NCI-H526 treated with DMSO at 0.1 percent for 48 hours (cell line): Measurements from ENCODE around the gene LHX4.

ENCODE experiments used
- DNase-seq: peaks from one replicate; lab custom pipeline; 2025; lab: John Stamatoyannopoulos, UW

The LHX4 gene

DNA sequence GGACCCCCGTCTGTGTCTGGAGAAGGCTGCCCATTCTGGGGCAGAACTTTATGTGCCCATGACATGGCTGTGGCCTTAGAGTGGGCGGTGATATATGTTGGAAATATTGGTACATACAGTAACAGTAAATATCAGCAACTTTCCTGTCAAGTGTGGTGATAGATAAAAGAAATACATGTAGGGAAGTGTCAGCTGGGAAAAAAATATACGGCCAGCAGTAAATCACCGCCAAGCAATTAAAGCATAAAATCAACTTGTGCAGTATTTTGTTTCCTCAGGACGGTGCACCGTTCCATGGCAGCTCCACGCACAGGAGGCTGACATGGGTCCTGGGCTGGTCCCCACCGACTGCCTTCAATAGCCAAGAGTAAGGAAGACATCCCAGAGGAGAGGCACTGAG is 27.4 kb downstream of the LHX4 start:
- no peak for DNase-seq

DNA sequence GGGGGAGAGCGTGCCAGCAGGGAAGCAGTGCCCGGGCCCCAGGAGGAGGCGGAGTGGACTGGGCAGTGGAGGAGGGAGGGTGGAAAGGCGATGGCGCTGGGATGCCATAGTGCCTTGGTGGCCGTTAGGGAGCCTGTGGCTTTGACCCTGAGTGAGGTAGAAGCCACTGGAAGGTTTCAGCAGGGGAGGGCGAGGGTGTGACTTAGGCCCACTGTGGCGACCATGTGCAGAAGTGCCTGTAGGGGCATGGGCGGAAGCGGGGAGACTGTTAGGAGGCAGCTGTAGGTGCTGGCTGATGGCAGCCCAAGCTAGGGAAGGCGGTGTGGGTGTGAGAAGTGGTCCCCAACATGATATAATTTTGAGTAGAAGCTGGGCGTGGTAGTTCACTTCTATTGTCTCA is 28.2 kb downstream of the LHX4 start:
- no peak for DNase-seq

DNA sequence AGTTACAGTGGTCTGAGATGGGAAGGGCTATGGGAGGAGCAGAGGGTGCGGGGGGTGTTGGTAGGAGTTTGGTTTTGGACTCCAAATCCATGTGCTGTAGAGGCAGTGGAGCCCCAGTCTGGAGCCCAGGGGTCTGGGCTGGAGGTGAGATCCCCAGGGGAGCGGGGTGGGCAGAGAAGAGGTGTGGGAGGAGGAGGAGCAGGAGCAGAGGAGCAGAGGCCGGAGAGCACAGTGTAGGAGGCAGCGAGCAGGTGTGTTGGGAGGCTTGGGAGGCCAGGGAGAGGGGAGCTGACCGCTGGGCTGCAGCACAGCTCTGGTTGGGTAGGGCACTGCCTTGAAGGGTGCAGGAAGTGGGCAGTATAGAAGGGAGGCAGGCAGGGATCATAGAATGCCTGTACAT is 28.9 kb downstream of the LHX4 start:
- DNase-seq, result no peak

DNA sequence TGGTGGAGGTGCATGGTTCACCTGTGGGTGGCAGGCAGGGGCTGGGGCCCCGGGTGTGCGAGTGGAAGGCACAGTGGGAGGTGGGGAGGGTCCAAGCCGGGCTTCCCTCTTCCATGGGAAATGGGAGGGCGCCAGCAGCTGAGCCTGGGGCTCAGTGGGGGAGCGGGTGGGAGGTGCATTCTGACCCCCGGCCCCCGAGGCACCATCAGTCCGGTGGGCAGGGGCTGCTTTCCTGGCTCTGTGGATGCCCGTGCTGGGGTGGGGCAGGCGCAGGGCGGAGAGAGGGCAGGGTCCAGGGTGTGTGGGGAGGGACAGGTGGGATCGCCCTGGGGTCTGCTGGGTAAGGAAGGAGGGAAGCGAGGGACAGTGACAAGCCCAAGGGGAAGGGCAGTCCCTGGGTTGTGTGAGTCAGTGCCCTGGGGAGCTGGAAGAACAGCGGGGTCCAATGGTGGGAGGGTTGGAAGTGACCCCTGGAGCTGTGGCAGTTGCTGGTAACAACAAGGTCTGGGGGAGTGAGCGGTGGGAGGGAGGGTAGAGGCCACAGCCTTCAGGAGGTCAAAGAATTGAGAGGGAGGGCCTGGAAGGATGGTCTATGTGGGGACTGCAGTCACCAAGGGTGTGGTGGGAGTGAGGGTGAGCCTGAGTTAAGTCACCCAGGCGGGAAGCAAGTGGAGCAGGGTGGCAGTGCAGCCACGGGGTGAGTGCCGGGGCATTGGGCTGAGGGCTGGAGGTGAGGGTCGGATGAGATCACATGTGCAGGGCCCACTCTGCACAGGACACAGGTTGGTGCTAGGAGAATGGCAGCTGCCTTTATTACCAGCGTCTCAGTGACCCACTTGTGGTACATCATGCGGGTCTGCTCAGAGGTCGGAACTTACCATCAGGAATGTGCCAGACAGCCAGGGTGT is 29.6 kb downstream of the LHX4 start:
- no peak for DNase-seq

DNA sequence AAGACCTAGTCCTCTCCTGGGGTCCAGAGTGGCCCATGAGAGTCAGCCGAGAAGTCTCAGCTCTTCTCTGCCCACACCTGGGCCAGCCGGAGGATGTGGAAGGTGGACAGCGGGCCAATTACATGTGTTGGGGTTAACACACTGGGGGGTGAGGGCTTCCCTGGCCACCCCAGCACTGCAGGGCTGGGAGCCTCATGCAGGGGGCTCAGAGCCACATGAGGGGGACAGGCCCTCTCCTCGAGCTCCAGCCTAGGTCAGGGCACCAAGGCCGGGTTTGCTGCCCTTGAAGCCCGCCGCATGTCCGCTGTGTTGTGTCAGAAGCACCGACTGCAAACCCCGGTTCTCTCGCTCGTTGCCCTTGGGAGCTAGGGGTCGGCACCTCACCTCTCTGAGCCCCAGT is 30.5 kb downstream of the LHX4 start:
- no peak for DNase-seq

DNA sequence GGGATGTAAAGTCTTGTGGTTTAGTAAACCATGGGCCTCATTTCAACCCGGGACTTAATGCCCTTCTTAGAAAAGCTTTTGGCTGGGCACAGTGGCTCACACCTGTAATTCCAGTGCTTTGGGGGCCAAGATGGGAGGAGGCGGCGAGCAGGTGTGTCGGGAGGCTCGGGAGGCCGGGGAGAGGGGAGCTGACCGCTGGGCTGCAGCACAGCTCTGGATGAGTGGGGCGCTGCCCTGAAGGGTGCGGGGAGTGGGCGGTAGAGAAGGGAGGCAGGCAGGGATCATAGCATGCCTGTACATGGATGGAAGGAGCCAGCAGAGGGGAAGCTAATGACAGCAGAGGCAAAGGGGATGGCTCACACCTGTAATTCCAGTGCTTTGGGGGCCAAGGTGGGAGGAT is 31.0 kb downstream of the LHX4 start:
- DNase-seq, result no peak

DNA sequence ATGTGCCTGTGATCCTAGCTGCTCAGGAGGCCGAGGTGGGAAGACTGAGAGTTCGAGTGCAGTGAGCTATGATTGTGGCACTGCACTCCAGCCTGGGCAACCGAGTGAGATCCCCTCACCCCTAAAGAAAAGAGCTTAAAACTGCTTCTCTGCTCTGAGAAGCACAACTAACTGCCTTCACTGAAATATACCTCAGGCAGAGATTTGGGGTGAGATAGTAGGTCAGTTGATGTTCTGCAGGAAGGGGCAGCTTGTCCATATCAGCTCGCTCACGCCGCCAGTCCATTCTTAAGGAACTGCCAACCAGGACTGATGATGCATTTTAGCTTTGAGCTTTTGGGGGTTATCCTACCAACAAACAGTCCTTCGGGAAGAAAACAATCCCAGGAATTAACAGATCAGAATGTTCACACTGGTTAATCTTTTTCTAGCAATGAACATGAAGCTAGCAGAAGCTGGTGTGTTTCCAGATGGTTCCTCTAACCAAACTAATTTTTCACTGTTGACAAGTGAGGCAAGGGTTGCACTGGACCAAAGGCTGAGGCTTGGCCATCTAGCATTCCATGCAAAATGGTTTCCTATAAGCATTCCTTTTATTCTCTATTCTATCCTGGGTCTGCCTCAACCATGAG is 31.6 kb downstream of the LHX4 start:
- no peak for DNase-seq

DNA sequence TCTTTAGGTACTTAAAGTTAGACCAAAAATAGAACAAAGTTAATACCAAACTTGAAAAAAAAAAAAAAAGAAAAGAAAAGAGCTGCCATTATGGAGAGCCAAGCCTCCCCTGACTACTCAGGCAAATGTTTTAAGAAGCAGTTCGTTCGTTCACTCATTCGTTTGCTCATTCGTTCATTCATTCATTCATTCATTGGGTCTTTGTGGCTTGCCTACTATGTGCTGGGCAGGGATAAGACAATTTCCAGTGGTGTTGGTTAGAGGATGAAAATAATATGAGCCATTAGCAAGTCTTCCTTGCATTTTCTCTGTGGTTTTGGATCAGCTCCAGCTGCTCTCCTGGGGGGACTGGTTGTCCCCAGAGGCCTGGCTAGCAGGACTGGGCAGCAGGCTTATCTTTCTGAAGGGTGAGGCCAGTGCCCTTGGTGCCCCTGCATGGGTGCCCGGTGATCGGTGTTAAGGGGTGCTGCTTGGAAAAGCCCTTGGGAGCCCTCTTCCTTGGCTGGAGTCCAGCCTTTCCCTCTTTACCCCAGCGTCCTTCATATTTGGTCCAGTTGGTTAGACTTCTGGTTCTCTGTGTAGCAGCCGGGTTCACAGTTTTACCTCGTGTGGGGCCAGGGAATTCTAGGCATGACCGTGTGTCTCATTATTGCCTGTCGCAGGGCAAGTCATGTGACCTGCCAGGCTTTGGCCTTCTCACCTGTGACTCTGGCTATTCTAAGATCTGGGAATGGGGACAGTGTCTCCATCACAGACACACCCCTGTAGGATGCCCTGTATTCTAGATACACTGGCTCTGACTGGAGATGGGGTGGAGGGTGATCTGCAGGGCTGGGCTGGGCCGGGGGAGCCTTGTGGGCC is 32.8 kb downstream of the LHX4 start:
- no peak for DNase-seq

DNA sequence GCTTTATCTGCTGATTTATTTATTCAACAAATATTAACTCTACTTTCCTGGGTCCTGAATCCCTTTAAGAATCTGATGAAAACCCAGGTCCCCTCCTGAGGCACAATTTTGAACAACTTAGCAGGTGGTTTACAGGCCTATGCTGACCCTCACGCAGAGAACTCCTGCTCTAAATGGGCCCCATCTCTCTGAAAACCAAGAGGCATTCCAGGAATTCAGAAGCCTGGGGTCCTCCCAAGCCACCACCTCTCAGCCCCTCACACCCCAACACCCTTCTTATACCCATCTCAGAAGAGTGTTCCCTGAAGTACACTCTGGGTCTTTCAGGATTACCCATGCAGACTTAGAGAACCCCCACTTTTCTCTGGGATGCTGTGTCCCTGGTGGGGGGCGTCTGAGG is 34.5 kb downstream of the LHX4 start:
- DNase-seq, result no peak

DNA sequence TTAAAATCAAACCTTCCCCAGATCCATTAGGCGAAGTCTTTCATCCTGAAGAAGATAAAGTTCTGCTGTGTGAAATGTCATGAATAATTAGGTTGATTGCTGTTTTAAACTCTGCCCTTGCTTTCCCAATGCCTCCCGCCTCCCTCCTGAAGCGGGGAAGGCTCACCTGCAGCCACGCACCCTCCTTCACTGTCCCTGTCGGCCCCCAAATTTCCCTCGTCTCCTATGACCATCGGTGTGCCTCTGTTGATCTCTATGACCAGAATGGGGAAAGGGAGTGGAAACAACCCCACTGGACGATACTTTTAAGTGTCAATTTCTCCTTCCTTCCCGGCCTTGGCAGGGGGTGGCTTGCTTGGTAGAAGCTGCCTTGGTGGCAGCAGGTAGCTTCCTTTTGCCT is 35.1 kb downstream of the LHX4 start:
- DNase-seq, result no peak

DNA sequence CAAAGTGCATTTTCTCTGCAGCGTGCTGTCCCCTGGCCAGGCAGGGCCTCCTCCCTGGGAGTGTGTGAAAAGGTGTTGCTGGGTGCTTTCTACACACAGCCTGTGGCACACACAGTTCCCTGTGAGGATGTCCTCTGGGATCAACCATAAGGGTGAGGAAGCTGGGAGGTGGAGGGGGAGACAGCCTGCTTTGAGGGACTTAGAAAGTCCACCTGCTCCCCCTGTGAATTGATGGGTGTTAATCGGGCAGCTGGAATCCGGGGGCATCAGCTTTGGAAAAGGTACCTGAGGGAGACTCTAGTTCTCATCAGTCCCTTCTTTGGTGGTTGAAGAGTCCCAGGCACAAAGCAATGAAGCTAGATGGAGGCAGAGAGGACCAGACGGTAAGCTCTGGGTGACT is 35.8 kb downstream of the LHX4 start:
- no peak for DNase-seq

DNA sequence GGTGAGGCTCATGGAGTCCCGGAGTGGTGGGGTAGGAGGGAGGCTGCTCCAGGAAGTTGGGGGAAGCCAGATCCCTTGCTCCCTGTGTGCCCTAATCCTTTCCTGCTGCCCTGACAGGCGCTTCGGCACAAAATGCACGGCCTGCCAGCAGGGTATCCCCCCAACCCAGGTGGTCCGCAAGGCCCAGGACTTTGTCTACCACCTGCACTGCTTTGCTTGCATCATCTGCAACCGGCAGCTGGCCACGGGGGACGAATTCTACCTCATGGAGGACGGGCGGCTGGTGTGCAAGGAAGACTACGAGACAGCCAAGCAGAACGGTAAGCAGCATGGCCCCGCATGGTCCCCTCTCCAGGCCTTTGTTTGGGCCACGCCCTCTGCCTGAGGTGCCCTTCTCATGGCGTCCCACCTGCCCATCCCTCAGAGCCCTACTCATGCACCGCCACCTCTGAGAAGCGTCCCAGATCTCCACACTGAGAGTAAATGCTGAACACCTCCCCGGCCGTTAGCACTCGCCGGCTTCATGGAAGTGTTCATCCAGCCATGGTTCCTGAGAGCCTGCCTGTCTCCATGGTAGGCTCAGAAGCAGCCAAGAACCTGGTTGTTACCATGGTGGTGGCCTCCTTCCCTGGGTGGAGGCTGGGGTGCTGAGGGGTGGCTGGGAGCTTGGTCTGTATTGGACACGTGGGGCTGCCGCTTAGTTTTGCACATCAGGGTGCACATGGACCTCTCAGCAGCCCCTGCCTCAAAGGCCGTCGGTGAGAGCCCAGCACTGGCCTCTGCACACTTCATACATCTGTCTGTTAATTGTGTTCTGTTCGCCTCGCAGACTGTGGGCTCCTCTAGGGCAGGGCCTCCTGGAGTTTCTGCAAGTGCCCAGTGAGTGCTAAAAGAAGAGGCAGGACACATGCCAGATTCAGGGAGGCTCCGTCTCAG is 36.5 kb downstream of the LHX4 start:
- no peak for DNase-seq

DNA sequence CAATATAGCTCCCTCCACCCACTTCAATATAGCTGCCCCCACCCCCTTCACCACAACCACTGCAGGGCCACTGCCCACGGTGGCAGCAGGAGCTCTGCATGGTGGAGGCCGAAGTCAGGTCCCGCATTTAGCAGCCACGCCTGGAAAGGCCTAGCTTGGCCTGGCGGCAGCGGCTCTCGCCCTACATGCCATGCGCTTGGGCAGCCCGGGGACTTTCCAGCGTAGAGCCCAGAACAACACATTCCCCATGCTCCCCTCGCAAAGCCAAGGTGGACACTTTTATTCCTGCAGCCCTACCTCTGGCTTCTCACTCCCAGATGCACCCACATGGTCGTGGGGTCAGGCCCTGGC is 37.1 kb downstream of the LHX4 start:
- DNase-seq, result no peak

DNA sequence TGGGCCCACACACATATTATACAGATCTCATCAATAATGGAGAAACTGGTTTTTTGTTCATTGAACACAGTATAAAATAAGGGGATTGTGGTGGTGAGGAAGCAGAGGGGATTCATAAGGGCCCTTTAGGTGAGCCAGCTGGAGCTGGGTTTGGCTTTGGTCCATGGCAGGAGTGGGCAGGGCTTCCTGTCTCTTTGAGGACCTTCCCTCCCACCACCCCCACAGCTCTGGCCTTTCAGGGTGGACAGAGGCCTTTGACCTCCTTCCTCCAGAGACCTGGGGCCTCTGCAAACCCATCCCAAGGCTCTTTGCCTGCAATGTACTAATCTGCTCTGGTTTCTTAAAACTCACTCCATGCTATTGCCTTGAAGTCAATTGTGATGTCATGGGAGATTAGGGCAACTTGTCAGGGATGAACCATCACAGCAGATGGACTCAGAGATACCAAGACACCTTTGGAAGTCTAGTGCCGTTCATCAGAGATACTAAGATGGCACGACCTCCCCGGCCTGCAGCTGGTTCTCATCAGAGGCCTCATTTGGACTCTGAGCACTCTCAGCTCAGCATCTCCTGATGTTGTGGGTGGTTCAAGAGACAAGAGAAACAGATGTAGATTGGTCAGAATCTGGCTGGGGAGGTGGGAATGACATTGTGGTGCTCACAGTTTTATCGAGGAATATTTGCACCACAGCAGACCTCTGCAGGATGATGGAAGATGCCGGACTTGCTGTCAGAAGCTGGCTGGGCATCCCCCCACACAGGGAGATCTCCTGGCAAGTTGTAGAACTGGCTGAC is 37.9 kb downstream of the LHX4 start:
- DNase-seq, result no peak

DNA sequence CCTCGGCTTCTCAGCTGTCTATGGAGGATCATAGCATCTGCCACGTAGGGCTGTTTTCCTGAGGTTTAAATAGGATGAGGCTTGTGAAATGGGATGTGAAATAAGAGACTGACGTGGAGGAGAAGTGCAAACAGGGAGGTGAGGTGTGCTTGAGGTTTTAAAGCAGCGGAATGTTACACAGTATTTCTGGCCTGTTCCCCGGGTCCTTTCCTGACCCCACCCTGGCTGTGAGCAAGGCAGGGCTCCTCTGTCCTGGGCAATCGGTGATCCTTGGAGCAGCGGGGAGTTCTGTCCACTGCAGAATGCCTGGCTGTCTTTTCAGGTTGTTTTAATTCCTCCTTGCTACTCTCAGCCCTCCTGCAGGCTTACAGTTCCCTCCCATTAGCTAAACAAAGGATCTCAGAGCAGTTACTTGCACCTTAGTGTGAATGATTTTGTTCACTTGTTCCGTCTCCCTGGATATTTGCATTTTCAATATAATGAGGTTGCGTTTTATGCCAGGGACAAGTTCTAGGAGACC is 38.6 kb downstream of the LHX4 start:
- peak; percentile 84 for DNase-seq

DNA sequence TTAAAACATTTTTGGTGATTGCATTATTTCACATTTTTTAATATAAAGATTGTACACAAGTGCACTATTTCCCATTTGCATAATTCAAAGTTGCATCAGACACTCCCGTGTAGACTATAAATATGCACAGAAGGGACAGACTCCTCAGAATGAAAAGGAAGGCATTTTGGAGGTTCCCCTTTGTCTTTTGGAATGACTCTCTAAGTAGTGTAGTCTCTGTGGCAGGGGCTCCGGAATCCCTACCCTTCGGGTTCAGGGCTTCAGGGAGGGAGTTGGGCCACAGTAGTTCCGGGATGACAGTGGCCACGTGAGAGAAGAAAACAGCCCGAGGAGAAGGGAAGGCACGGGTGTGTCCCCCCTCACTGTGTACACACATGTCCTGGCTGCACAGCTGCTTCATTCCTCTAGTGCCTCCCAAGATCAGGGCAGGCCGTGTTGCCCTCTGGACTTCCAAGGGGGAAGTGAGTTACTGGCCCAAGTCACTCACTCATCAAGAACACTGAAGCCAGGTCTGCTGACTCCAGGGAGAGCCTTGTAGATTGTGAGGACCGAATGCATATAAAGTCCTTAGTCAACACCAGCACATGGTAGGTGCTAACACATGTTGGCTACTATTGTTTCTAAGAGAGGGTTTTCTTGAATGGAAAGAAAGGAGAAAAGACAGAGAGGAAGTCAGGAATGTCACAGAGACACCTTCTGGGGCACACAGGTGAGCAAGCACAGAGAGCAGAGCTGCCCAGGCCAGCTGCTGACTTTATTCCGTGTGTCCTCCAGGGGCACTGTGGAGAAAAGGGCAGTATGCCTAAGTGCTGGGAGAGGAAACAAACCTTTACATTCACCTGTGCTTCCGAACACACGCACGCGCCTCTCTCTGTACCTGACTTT is 39.8 kb downstream of the LHX4 start:
- peak; percentile 82 for DNase-seq

DNA sequence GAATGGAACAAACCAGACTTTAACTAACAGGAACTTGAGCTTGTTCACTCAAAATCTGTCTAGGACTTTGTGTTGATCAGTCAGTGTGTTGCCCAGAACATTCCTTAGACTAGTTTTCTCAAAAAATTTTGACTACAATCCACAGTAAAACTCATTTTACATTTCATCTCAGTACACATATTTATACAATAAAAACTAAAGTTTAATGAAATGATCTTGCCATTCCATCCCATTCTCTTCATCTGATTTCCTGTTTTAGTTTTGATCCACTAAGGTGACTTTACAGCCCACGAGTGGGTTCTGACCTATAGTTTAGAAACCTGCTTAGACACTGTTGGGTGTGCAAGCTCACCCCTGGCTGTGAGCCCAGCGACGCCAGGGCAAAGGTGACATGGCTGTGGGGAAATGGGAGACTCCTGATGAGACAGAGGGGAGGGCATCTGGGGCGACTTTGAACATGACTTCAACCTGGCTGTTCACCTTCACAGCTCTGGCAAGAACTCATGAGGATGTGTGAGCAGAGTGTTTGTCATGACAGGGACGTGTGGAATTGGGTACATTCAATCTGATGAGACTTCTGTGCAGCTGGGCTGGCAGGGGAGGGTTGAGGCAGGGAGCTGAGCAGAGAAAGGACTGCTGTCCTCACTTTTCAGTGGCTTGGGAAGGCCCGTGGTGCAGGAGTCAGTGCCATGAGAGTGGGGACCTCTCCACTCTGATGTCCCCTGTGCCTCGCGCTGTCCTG is 40.6 kb downstream of the LHX4 start:
- no peak for DNase-seq

DNA sequence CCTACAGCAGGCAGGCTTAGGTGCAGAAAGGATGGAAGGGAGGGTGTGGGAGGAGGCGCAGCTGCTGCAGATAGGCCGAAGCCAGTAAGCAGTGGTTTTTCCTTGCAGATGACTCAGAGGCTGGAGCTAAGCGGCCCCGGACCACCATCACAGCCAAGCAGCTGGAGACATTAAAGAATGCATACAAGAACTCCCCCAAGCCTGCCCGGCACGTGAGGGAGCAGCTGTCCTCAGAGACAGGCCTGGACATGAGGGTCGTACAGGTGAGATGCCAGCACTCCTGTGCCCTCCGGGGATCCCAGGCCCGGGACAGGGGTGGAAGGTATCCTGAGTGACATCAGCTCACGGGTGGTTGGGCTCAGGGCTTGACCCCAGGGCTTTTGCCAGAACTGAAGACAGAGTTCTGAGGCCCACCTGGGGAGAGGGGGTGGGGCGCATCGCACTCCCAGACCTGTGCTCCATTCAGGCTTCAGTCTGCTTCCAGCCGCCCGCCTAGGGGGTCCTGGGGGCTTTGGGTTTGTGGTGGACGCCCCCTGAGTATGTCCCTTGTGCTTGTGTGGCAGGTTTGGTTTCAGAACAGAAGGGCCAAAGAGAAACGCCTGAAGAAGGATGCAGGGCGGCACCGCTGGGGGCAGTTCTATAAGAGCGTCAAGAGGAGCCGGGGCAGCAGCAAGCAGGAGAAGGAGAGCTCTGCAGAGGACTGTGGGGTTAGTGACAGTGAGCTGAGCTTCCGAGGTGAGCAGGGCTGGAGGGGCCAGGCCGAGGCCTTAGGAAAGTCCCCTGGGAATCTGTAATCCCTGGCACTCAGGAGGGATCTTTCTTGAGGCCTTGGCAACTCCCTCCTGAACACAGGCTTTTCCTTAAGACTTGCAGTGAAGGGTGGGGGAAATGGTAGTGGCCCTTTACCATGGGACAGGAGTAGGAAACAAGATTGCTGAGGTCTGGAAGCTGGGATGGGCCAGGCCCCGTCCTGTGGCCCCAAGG is 41.5 kb downstream of the LHX4 start:
- no peak for DNase-seq
